Measurements from ENCODE around the gene RNASEH1.

DNA sequence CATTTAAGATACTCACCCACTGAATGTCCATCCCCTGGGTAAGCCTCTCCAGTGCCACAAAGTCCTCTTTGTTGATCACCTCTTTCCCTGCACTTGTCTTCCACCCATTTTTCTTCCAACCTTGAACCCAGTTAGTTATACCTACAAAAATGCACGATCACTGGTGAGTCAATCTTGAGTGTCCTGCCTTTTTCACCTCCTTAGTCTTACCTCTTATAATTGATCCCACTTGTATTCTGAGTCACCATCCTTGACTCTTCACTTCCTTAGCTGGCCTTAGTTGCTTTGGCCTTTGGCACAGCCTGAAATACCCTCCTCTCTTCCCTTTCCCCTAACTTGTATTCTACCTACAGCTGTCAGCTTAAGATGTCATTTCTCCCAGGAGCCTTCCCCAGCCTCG is 10.2 kb downstream of the RNASEH1 start:
- TF ChIP-seq EZH2 (IDR thresholded peaks at IDR 0.05; ENCODE audit: insufficient read depth, low read length), result no peak
- TF ChIP-seq, protein P1, sequence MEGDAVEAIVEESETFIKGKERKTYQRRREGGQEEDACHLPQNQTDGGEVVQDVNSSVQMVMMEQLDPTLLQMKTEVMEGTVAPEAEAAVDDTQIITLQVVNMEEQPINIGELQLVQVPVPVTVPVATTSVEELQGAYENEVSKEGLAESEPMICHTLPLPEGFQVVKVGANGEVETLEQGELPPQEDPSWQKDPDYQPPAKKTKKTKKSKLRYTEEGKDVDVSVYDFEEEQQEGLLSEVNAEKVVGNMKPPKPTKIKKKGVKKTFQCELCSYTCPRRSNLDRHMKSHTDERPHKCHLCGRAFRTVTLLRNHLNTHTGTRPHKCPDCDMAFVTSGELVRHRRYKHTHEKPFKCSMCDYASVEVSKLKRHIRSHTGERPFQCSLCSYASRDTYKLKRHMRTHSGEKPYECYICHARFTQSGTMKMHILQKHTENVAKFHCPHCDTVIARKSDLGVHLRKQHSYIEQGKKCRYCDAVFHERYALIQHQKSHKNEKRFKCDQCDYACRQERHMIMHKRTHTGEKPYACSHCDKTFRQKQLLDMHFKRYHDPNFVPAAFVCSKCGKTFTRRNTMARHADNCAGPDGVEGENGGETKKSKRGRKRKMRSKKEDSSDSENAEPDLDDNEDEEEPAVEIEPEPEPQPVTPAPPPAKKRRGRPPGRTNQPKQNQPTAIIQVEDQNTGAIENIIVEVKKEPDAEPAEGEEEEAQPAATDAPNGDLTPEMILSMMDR (IDR thresholded peaks at IDR 0.05; ENCODE audit: insufficient read depth, low read depth, low read length), result no peak
